Neuron (in vitro differentiated cells): ENCODE measurements around the gene TRIM44.
A peak's percentile ranks its signal among the peaks of the same experiment; 100 is the strongest.

Source experiments
- H2AFZ ChIP-seq: one replicate; pipeline ENCODE4 v1.6.1; 2013; ENCODE audit warnings: low read depth, mild to moderate bottlenecking, inconsistent platforms, low read length, moderate library complexity
- H3K27me3 ChIP-seq: one replicate; pipeline ENCODE4 v1.6.1; 2013; ENCODE audit warnings: low read length; ENCODE audit not compliant: insufficient read depth
- H3K36me3 ChIP-seq: one replicate; pipeline ENCODE4 v1.6.1; 2013; ENCODE audit warnings: low read length; ENCODE audit not compliant: insufficient read depth
- H3K4me1 ChIP-seq: one replicate; pipeline ENCODE4 v1.6.1; 2013; ENCODE audit warnings: low read length; ENCODE audit not compliant: insufficient read depth
- H3K4me3 ChIP-seq: 2 replicates; pipeline ENCODE4 v1.5.1; 2013; ENCODE audit warnings: mild to moderate bottlenecking, low read length, moderate library complexity
- H3K9me3 ChIP-seq: one replicate; pipeline ENCODE4 v1.6.1; 2013; ENCODE audit warnings: low read length

The TRIM44 gene

GRCh38 chr11:35662649-35663407 is at the start of gene TRIM44:
Gene TRIM44, plus strand, starts transcription at chr11:35662775. Its CDS starts 337 bp downstream, at chr11:35663112.
- Histone ChIP-seq H3K36me3 (no peaks in the 10 kb centered on the region), H3K27me3 (no peaks in the 10 kb centered on the region), H3K9me3 (peaks cover 8% of the 10 kb centered on the region), H3K4me3 (peak within 1 kb of the TSS; percentile 86), H2AFZ (peak within 1 kb of the TSS; percentile 94), H3K4me1 (peaks cover 26% of the 10 kb centered on the region)

GRCh38 chr11:35614939-35615569 is 47.5 kb upstream of the TRIM44 start:
- Histone ChIP-seq H3K36me3 (no peaks in the 10 kb centered on the region), H3K9me3 (no peaks in the 10 kb centered on the region), H3K4me1 (peaks cover 10% of the 10 kb centered on the region), H2AFZ (no peak overlapping the region), H3K27me3 (peaks cover 8% of the 10 kb centered on the region), H3K4me3 (no peak overlapping the region)

GRCh38 chr11:35615921-35616900 is 46.4 kb upstream of the TRIM44 start:
- H3K4me1 ChIP-seq = peaks cover 16% of the 10 kb centered on the region
- no peak overlapping the region for H2AFZ ChIP-seq
- no peaks in the 10 kb centered on the region for H3K36me3 ChIP-seq
- no peaks in the 10 kb centered on the region for H3K9me3 ChIP-seq
- H3K27me3 ChIP-seq = peaks cover 7% of the 10 kb centered on the region
- H3K4me3 ChIP-seq = no peak overlapping the region

- Histone ChIP-seq H3K4me3 (peak overlapping the region; percentile 82), H3K36me3 (peaks cover 4% of the 10 kb centered on the region), H3K4me1 (peaks cover 26% of the 10 kb centered on the region), H3K27me3 (peaks cover under 1% of the 10 kb centered on the region), H3K9me3 (no peaks in the 10 kb centered on the region), H2AFZ (peak overlapping the region; percentile 42)
Observed at GRCh38 chr11:35617316-35617686, 45.3 kb upstream of the TRIM44 start.

GRCh38 chr11:35617687-35618496 is 44.7 kb upstream of the TRIM44 start, which contains the start of gene FJX1:
Gene FJX1, plus strand, starts transcription at chr11:35618460. Its CDS starts 177 bp downstream, at chr11:35618637.
- Histone ChIP-seq H3K4me1 (peaks cover 27% of the 10 kb centered on the region), H3K4me3 (peak within 1 kb of the TSS; percentile 82), H3K9me3 (no peaks in the 10 kb centered on the region), H3K27me3 (no peaks in the 10 kb centered on the region), H2AFZ (peak within 1 kb of the TSS; percentile 42), H3K36me3 (peaks cover 4% of the 10 kb centered on the region)

GRCh38 chr11:35618497-35619115 is 44.0 kb upstream of the TRIM44 start:
- Histone ChIP-seq H3K9me3 (no peaks in the 10 kb centered on the region), H3K4me3 (peak overlapping the region; percentile 82), H2AFZ (peak overlapping the region; percentile 2), H3K36me3 (peaks cover 4% of the 10 kb centered on the region), H3K4me1 (peaks cover 27% of the 10 kb centered on the region), H3K27me3 (no peaks in the 10 kb centered on the region)

- no peaks in the 10 kb centered on the region for H3K27me3 ChIP-seq
- H3K36me3 ChIP-seq = peaks cover 4% of the 10 kb centered on the region
- peaks cover 27% of the 10 kb centered on the region for H3K4me1 ChIP-seq
- no peaks in the 10 kb centered on the region for H3K9me3 ChIP-seq
- peak overlapping the region; percentile 2 for H2AFZ ChIP-seq
- peak overlapping the region; percentile 82 for H3K4me3 ChIP-seq
Observed at GRCh38 chr11:35619116-35619854, 43.3 kb upstream of the TRIM44 start.

- Histone ChIP-seq H3K4me3 (peak overlapping the region; percentile 82), H3K36me3 (peaks cover 4% of the 10 kb centered on the region), H3K4me1 (peaks cover 27% of the 10 kb centered on the region), H3K9me3 (no peaks in the 10 kb centered on the region), H2AFZ (no peak overlapping the region), H3K27me3 (no peaks in the 10 kb centered on the region)
Observed at GRCh38 chr11:35619855-35620640, 42.5 kb upstream of the TRIM44 start.

GRCh38 chr11:35620795-35621194 is 41.8 kb upstream of the TRIM44 start:
- Histone ChIP-seq H3K36me3 (peaks cover 4% of the 10 kb centered on the region), H3K9me3 (no peaks in the 10 kb centered on the region), H3K4me3 (peak overlapping the region; percentile 82), H3K27me3 (no peaks in the 10 kb centered on the region), H3K4me1 (peaks cover 27% of the 10 kb centered on the region), H2AFZ (no peak overlapping the region)

GRCh38 chr11:35621620-35622019 is 41.0 kb upstream of the TRIM44 start:
- H3K9me3 ChIP-seq = no peaks in the 10 kb centered on the region
- peaks cover 4% of the 10 kb centered on the region for H3K36me3 ChIP-seq
- peak overlapping the region; percentile 82 for H3K4me3 ChIP-seq
- no peaks in the 10 kb centered on the region for H3K27me3 ChIP-seq
- peaks cover 25% of the 10 kb centered on the region for H3K4me1 ChIP-seq
- H2AFZ ChIP-seq = no peak overlapping the region

GRCh38 chr11:35622070-35622469 is 40.5 kb upstream of the TRIM44 start:
- no peak overlapping the region for H3K4me3 ChIP-seq
- H3K4me1 ChIP-seq = peaks cover 25% of the 10 kb centered on the region
- H3K9me3 ChIP-seq = no peaks in the 10 kb centered on the region
- no peaks in the 10 kb centered on the region for H3K27me3 ChIP-seq
- H3K36me3 ChIP-seq = peaks cover 4% of the 10 kb centered on the region
- H2AFZ ChIP-seq = no peak overlapping the region
